GM12892 (cell line): ENCODE measurements around the gene WDR75.

Experiments
- POLR2A ChIP-seq: IDR thresholded peaks from 2 replicates; pipeline ENCODE4 v1.6.1; 2011; ENCODE audit warnings: low read depth, low read length, control low read depth
- POLR2AphosphoS5 ChIP-seq: IDR thresholded peaks from 2 replicates; pipeline ENCODE4 v1.6.1; 2011; ENCODE audit warnings: low read depth, low read length, control low read depth
- TAF1 ChIP-seq: IDR thresholded peaks from 2 replicates; pipeline ENCODE4 v1.6.1; 2011; ENCODE audit warnings: low read depth, mild to moderate bottlenecking, control low read depth, low read length, borderline replicate concordance

- TF ChIP-seq POLR2A = no peak
- TF ChIP-seq POLR2AphosphoS5 = no peak
- TF ChIP-seq TAF1 = no peak
Measured at GRCh38 chr2:189407281-189408209, 33.7 kb upstream of the WDR75 start.
